Prostate gland (tissue), 2 donors: Measurements from ENCODE around the gene NUP43.

Experiments used
- CTCF ChIP-seq, 4 experiments: fragments of 200-600 bp in 2 of 4; fragments of 450-650 bp in 2 of 4; sonication (generic) in 2 of 4; IDR thresholded peaks; 1 replicate in 3 of 4; 2 replicates in 1 of 4; pipeline ENCODE4 v1.5.1; 2016 to 2019; ENCODE audit warnings: antibody characterized with exemption in 4 of 4, mild to moderate bottlenecking in 2 of 4, moderate library complexity in 2 of 4
- POLR2A ChIP-seq: fragments of 450-650 bp; IDR thresholded peaks from one replicate; pipeline ENCODE4 v1.6.1; 2016; ENCODE audit warnings: antibody characterized with exemption, mild to moderate bottlenecking
- POLR2AphosphoS5 ChIP-seq: sonication (generic); formaldehyde crosslinking; IDR thresholded peaks from one replicate; pipeline ENCODE4 v1.6.1; 2017; ENCODE audit warnings: antibody characterized with exemption

DNA sequence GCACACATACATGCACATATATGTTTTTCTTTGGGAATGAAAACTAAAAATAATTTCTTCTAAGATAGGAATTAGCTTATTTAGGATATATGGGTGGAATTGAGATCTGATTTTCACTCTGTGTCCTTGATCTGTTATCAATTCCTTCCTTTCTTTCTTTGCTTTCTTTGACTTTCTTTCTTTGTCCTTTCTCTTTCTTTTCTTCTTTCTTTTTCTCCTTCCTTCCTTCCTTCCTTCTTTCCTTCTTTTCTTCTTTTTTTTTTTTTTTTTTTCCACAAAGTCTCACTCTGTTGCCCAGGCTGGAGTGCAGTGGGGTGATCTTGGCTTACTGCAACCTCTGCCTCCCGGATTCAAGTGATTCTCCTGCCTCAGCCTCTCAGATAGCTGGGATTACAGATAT lies 31.3 kb upstream of the NUP43 start:
- TF ChIP-seq CTCF (IDR thresholded peaks at IDR 0.05), result no peak
- no peak for TF ChIP-seq POLR2A
- no peak for TF ChIP-seq POLR2AphosphoS5
